Tibial artery (tissue), 4 donors: ENCODE measurements around the gene PDZRN4.

Experiments
- DNase-seq, 2 donors: peaks; one replicate each; pipeline ENCODE4 v3.0.0-alpha.2; 2019
- H3K27ac ChIP-seq, 2 donors: fragments of 200-600 bp; sonication (generic) in 1 of 2; 1 replicate in 1 of 2; 2 replicates in 1 of 2; pipeline ENCODE4 v1.5.1; 2018 to 2019; ENCODE audit warnings: mild to moderate bottlenecking in 1 of 2
- H3K27me3 ChIP-seq, 2 donors: fragments of 200-600 bp; sonication (generic) in 1 of 2; one replicate each; pipeline versions ENCODE4 v1.5.1 to v1.6.0; 2016 to 2019
- H3K36me3 ChIP-seq, 3 donors: fragments of 200-600 bp; sonication (generic) in 2 of 3; one replicate each; pipeline ENCODE4 v1.5.1; 2016 to 2019; ENCODE audit warnings: mild to moderate bottlenecking in 2 of 3
- H3K4me1 ChIP-seq, 4 donors: fragments of 200-600 bp; sonication (generic) in 2 of 4; 1 replicate in 3 of 4; 2 replicates in 1 of 4; pipeline ENCODE4 v1.5.1; 2016 to 2019
- H3K4me3 ChIP-seq, 2 donors: fragments of 200-600 bp; sonication (generic) in 1 of 2; 1 replicate in 1 of 2; 2 replicates in 1 of 2; pipeline ENCODE4 v1.5.1; 2018 to 2019; ENCODE audit warnings: mild to moderate bottlenecking in 2 of 2
- H3K9me3 ChIP-seq, 3 donors: fragments of 200-600 bp; sonication (generic) in 1 of 3; one replicate each; pipeline ENCODE4 v1.5.1; 2016 to 2019
- intact Hi-C: fragments of 100-400 bp; cut with DNase I; formaldehyde crosslinking; loops from one replicate; pipeline ENCODE4 v1.15.0; 2023; ENCODE audit warnings: low total_unique reads
- TF ChIP-seq, protein P1 (sequence below), 2 experiments: fragments of 200-600 bp in 1 of 2; fragments of 450-650 bp in 1 of 2; IDR thresholded peaks; one replicate each; pipeline ENCODE4 v1.5.1; 2017 to 2019; ENCODE audit warnings: antibody characterized with exemption in 2 of 2, mild to moderate bottlenecking in 1 of 2, moderate library complexity in 1 of 2

Gene PDZRN4

DNA sequence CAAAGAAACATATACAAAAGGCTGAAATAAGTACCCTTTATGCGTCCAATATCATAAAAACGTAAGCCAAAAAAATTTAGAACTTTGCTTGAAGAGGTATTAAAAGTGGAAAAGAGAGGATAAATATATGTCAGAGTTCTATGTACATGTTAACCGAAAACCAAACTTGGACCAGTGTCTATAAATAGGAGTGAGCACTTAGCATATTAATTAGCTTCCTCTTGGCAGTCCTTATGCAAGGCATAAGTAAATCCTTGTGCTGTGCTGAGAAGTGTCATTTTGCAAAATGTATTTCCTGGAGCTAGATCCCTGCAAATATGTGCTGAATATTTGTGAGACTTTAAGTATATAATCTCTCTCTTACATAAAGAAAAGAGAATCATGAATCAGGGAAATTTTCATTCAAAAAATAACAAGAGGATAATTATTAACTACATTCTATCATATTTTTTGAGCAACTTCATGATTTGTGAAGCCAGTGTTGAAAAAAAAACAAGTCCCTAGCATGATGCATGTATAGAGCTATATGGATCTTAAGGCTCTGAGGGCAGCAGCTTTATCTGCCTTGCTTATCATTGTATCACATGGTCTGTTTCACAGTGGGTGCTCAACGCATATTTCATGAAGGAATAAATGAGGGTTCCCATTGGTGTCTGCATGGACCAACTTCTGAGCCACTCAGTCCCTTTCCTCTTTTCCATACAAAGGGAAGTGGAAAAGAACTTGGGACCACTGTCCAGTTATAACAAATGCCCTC is 326.1 kb downstream of the PDZRN4 start:
- Histone ChIP-seq H3K9me3 (no peaks in the 10 kb centered on the region), H3K27me3 (no peaks in the 10 kb centered on the region), H3K4me1 (no peaks in the 10 kb centered on the region), H3K36me3 (no peaks in the 10 kb centered on the region), H3K27ac (no peak overlapping the region), H3K4me3 (no peak overlapping the region)
- TF ChIP-seq, protein P1, sequence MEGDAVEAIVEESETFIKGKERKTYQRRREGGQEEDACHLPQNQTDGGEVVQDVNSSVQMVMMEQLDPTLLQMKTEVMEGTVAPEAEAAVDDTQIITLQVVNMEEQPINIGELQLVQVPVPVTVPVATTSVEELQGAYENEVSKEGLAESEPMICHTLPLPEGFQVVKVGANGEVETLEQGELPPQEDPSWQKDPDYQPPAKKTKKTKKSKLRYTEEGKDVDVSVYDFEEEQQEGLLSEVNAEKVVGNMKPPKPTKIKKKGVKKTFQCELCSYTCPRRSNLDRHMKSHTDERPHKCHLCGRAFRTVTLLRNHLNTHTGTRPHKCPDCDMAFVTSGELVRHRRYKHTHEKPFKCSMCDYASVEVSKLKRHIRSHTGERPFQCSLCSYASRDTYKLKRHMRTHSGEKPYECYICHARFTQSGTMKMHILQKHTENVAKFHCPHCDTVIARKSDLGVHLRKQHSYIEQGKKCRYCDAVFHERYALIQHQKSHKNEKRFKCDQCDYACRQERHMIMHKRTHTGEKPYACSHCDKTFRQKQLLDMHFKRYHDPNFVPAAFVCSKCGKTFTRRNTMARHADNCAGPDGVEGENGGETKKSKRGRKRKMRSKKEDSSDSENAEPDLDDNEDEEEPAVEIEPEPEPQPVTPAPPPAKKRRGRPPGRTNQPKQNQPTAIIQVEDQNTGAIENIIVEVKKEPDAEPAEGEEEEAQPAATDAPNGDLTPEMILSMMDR (IDR thresholded peaks at IDR 0.05): no peak
- DNase-seq: no peak
- intact Hi-C loops: no loop called here

DNA sequence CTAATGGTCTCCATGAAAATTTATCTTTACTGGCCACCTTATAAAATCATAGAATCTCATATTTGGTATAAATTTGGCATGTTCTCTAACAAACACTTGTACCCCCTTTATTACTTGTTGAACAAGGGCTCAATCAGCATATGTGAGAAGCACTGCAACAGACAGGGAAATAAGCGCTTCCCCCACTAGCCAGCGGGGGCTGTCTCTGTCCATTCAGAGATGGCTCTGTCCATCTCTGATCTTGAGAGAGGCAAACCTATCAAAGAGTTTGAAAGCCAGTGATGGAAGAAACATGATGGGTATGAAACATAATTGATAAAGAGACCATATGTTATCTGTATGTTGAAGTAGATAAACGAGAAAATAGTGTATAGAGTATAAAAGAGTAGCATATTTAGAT is 326.8 kb downstream of the PDZRN4 start:
- no peak for DNase-seq
- H3K4me1 ChIP-seq: no peaks in the 10 kb centered on the region
- H3K9me3 ChIP-seq: no peaks in the 10 kb centered on the region
- H3K4me3 ChIP-seq: no peak overlapping the region
- H3K36me3 ChIP-seq: no peaks in the 10 kb centered on the region
- TF ChIP-seq, protein P1 (IDR thresholded peaks at IDR 0.05): no peak
- H3K27me3 ChIP-seq: no peaks in the 10 kb centered on the region
- intact Hi-C loops: no loop called here
- no peak overlapping the region for H3K27ac ChIP-seq

DNA sequence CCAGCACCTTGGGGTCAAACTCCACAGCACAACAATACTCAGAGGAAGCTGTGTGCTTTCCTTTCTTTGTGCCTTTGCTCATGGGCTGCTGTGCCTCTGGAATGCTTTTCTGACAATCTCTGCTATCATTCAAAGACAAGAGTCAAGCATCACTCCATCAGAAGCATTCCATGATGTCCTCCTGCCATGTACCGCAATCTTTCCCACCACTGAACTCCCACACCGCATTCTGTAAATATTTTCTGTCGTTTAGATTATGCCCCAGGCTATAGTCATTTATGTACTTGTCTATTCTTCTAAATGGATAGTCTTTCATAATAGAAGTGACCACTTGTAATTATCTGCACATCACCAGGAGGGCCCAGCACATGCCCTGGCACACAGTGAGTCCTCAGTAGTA is 327.8 kb downstream of the PDZRN4 start:
- H3K36me3 ChIP-seq: no peaks in the 10 kb centered on the region
- no peaks in the 10 kb centered on the region for H3K4me1 ChIP-seq
- intact Hi-C loops: no loop called here
- no peak overlapping the region for H3K27ac ChIP-seq
- H3K27me3 ChIP-seq: no peaks in the 10 kb centered on the region
- TF ChIP-seq, protein P1 (IDR thresholded peaks at IDR 0.05): no peak
- DNase-seq: no peak
- H3K4me3 ChIP-seq: no peak overlapping the region
- H3K9me3 ChIP-seq: no peaks in the 10 kb centered on the region

DNA sequence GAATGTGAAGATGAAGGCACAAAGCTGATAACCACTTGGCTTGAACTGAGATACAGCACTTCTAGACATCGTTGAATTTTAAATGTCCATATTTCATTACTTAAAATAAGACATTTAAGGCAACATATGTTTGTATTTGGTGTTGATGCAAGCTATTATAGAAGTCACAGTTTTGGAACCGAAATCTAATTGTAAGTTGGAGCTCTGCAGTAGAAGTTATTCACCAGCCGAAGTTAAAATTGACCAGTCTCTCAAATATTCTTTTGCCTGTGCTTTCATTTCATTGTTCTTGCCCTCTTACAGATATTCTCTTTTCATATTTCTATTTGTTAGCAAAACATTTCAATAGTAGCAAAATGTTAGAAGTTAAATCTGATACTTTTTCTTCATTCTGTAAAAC is 332.7 kb downstream of the PDZRN4 start:
- no peaks in the 10 kb centered on the region for H3K27me3 ChIP-seq
- no peak for DNase-seq
- H3K4me3 ChIP-seq: no peak overlapping the region
- no peaks in the 10 kb centered on the region for H3K36me3 ChIP-seq
- peaks cover 0 to 12% (median 7%) of the 10 kb centered on the region in 4 donors for H3K4me1 ChIP-seq
- no peaks in the 10 kb centered on the region for H3K9me3 ChIP-seq
- intact Hi-C loops: no loop called here
- TF ChIP-seq, protein P1 (IDR thresholded peaks at IDR 0.05): no peak
- H3K27ac ChIP-seq: no peak overlapping the region

DNA sequence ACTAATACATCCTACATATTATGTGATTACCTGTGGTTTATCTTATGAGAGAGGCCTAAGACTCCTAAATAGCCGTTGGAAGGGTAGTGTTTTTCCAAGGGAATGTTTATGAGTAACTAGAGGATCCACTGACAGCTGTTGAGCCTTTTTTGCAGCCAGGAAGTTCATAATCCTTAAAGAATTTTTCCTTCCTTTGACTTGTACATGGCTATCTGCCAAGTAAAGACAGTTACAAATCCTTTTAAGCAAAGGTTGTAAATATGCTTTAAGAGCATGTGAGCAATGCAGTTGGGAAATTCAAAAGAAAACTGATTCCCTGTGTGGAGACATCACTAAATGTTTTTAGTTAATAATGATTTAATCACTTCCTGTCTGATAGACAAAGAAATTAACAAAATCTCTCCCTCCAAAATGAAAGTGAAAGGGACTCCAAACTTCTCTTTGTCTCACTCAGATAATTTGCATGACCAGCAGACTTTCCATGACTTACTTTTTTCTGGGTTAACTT is 333.8 kb downstream of the PDZRN4 start:
- Histone ChIP-seq H3K9me3 (no peaks in the 10 kb centered on the region), H3K4me3 (peak overlapping the region in 1 of 2 donors; percentile 14), H3K36me3 (no peaks in the 10 kb centered on the region), H3K27me3 (no peaks in the 10 kb centered on the region), H3K27ac (no peak overlapping the region), H3K4me1 (peaks cover 0 to 12% (median 7%) of the 10 kb centered on the region in 4 donors)
- DNase-seq: no peak
- TF ChIP-seq, protein P1 (IDR thresholded peaks at IDR 0.05): no peak
- intact Hi-C loops: no loop called here
